ENCODE data around the gene PSMC3.

PSMC3 gene

GRCh38 chr11:47442514-47442913 lies 16.3 kb upstream of the PSMC3 start:
- DNase-seq, result no peak

GRCh38 chr11:47441421-47441820 lies 15.2 kb upstream of the PSMC3 start:
- DNase-seq, result no peak

- DNase-seq, result no peak
These were observed 13.8 kb upstream of the PSMC3 start for GRCh38 chr11:47440054-47440476.

- no peak for DNase-seq
These were observed 12.5 kb upstream of the PSMC3 start for GRCh38 chr11:47438721-47439120.

- DNase-seq, result no peak
These were observed 11.6 kb upstream of the PSMC3 start for GRCh38 chr11:47437746-47438418.

- no peak for DNase-seq
These were observed 11.0 kb upstream of the PSMC3 start for GRCh38 chr11:47437218-47437745.

- no peak for DNase-seq
These were observed 10.5 kb upstream of the PSMC3 start for GRCh38 chr11:47436726-47437125.

- DNase-seq, result no peak
These were observed 9.4 kb upstream of the PSMC3 start for GRCh38 chr11:47435687-47436086.

GRCh38 chr11:47434011-47434786 lies 8.0 kb upstream of the PSMC3 start:
- DNase-seq, result no peak

GRCh38 chr11:47433157-47433556 lies 6.9 kb upstream of the PSMC3 start:
- no peak for DNase-seq

- no peak for DNase-seq
These were observed 5.3 kb upstream of the PSMC3 start for GRCh38 chr11:47431356-47432083.

- DNase-seq, result no peak
These were observed 4.3 kb upstream of the PSMC3 start for GRCh38 chr11:47430524-47430923.

GRCh38 chr11:47425611-47426010 lies 628 bp downstream of the PSMC3 start:
- no peak for DNase-seq

- no peak for DNase-seq
These were observed 7.6 kb downstream of the PSMC3 start for GRCh38 chr11:47418454-47419259.

- DNase-seq, result no peak
These were observed 8.5 kb downstream of the PSMC3 start for GRCh38 chr11:47417712-47418111.

GRCh38 chr11:47415949-47416472 lies 10.2 kb downstream of the PSMC3 start:
- DNase-seq, result no peak

GRCh38 chr11:47415091-47415854 lies 11.0 kb downstream of the PSMC3 start:
- peak; percentile 58 for DNase-seq

- DNase-seq, result peak; percentile 55
These were observed 11.6 kb downstream of the PSMC3 start for GRCh38 chr11:47414685-47415070.

GRCh38 chr11:47413908-47414684 lies 12.1 kb downstream of the PSMC3 start:
- DNase-seq, result no peak

- no peak for DNase-seq
These were observed 12.9 kb downstream of the PSMC3 start for GRCh38 chr11:47413351-47413750.
